A549 (cell line): ENCODE results near the gene LUZP2. TPM values are rescaled to one million over a fixed set of nuclear protein-coding genes. Genes with fewer than 3 reads are reported as not detected.

Source experiments
- ATAC-seq, 2 experiments: fragments of 200-7000 bp in 1 of 2; fragments of >200 bp in 1 of 2; cut with Nextera tagmentation in 1 of 2; cut with Tn5 transposase in 1 of 2; 3 replicates each; pipeline versions ENCODE4 v1.8.0 to v1.9.1; 2018 to 2020; ENCODE audit warnings: mild to moderate bottlenecking in 1 of 2, moderate library complexity in 1 of 2
- CTCF ChIA-PET: fragments of 300-600 bp; sonication (Branson Sonifier 250); formaldehyde crosslinking; extraction: SDS; loops from one replicate; lab custom pipeline; 2021; ENCODE audit warnings: antibody characterized with exemption, inconsistent platforms; lab: Yijun Ruan, JAX
- POLR2A ChIA-PET: fragments of 350-600 bp; formaldehyde crosslinking; extraction: SDS; loops from one replicate; lab custom pipeline; 2021; ENCODE audit warnings: antibody characterized with exemption, inconsistent platforms; lab: Yijun Ruan, JAX
- DNase-seq, 2 experiments: peaks; one replicate each; pipeline versions ENCODE4 v3.0.0 to v3.0.0-alpha.2; 2011 to 2016; ENCODE audit warnings: low read depth in 1 of 2, low spot score in 1 of 2
- FAIRE-seq: peaks from 2 replicates; lab custom pipeline; 2011; peaks lifted over from hg19 to GRCh38; lab: Jason Lieb, UNC
- H3K27ac ChIP-seq, 2 experiments: fragments of >200 bp; sonication (Bioruptor Twin); formaldehyde crosslinking; 3 replicates each; pipeline ENCODE4 v1.5.1; 2016 to 2017
- H3K4me1 ChIP-seq: fragments of >200 bp; sonication (Bioruptor Twin); formaldehyde crosslinking; 3 replicates; pipeline ENCODE4 v1.6.1; 2016
- H3K4me2 ChIP-seq: fragments of >200 bp; sonication (Bioruptor Twin); formaldehyde crosslinking; 3 replicates; pipeline ENCODE4 v1.6.1; 2016
- H3K4me3 ChIP-seq: fragments of >200 bp; sonication (Bioruptor Twin); formaldehyde crosslinking; 3 replicates; pipeline ENCODE4 v1.5.1; 2016
- H3K9me3 ChIP-seq: fragments of >200 bp; sonication (Bioruptor Twin); formaldehyde crosslinking; 3 replicates; pipeline ENCODE4 v1.6.1; 2016
- ATOH8 ChIP-seq: fragments of 250-450 bp; sonication (Bioruptor Pico); IDR thresholded peaks from 2 replicates; pipeline ENCODE4 v1.5.0; 2020; ENCODE audit warnings: low read depth, mild to moderate bottlenecking, moderate library complexity
- CBX2 ChIP-seq: fragments of 200-600 bp; sonication (generic); IDR thresholded peaks from 2 replicates; pipeline ENCODE4 v1.6.1; 2016; ENCODE audit warnings: low read depth, mild to moderate bottlenecking, borderline replicate concordance
- CBX8 ChIP-seq: fragments of 200-600 bp; sonication (generic); IDR thresholded peaks from 2 replicates; pipeline ENCODE4 v1.6.1; 2016
- EHF ChIP-seq: fragments of 250-450 bp; sonication (Bioruptor Pico); IDR thresholded peaks from 2 replicates; pipeline ENCODE4 v1.5.0; 2020; ENCODE audit warnings: mild to moderate bottlenecking
- FOSB ChIP-seq: fragments of 250-450 bp; sonication (Bioruptor Pico); IDR thresholded peaks from 2 replicates; pipeline ENCODE4 v1.5.0; 2020; ENCODE audit warnings: mild to moderate bottlenecking, moderate library complexity
- FOSL2 ChIP-seq, 2 experiments: fragments of 450-650 bp in 1 of 2; fragments of >200 bp in 1 of 2; sonication (Bioruptor Twin) in 1 of 2; formaldehyde crosslinking; IDR thresholded peaks; 2 replicates each; pipeline versions ENCODE4 v1.5.0 to v1.6.1; 2016 to 2020; ENCODE audit warnings: mild to moderate bottlenecking in 1 of 2, moderate library complexity in 1 of 2
- HOXA7 ChIP-seq: fragments of 250-450 bp; sonication (Bioruptor Pico); IDR thresholded peaks from 2 replicates; pipeline ENCODE4 v1.5.0; 2020; ENCODE audit warnings: mild to moderate bottlenecking, moderate library complexity
- HOXB5 ChIP-seq: fragments of 250-450 bp; sonication (Bioruptor Pico); IDR thresholded peaks from 2 replicates; pipeline ENCODE4 v1.5.0; 2020; ENCODE audit warnings: mild to moderate bottlenecking, moderate library complexity
- MAFK ChIP-seq: fragments of 450-650 bp; IDR thresholded peaks from 2 replicates; pipeline ENCODE4 v1.6.1; 2014; ENCODE audit not compliant: partially characterized antibody
- MYC ChIP-seq: IDR thresholded peaks from 2 replicates; pipeline ENCODE4 v1.6.1; 2012; ENCODE audit warnings: mild to moderate bottlenecking, inconsistent platforms, low read length, improper control_type of control experiment, borderline replicate concordance
- NFE2L2 ChIP-seq: fragments of 150-350 bp; conservative IDR thresholded peaks from 2 replicates; pipeline ENCODE4 v1.6.1; 2014; ENCODE audit warnings: low read length
- POLR2A ChIP-seq: IDR thresholded peaks from 2 replicates; pipeline ENCODE4 v1.6.1; 2012; ENCODE audit warnings: mild to moderate bottlenecking, low read length
- REST ChIP-seq: fragments of 200-600 bp; sonication (generic); IDR thresholded peaks from 2 replicates; pipeline ENCODE4 v1.6.1; 2016; ENCODE audit warnings: antibody characterized with exemption, mild to moderate bottlenecking, moderate library complexity
- RNF2 ChIP-seq: fragments of 200-600 bp; sonication (generic); IDR thresholded peaks from 2 replicates; pipeline ENCODE4 v1.6.1; 2016; ENCODE audit warnings: low read depth, mild to moderate bottlenecking, antibody characterized with exemption, moderate library complexity, borderline replicate concordance
- SMC3 ChIP-seq: fragments of >200 bp; sonication (Bioruptor Twin); formaldehyde crosslinking; IDR thresholded peaks from 3 replicates; pipeline ENCODE4 v1.6.1; 2018; ENCODE audit warnings: inconsistent platforms
- TFCP2L1 ChIP-seq: fragments of 250-450 bp; sonication (Bioruptor Pico); IDR thresholded peaks from 2 replicates; pipeline ENCODE4 v1.5.0; 2021; ENCODE audit warnings: mild to moderate bottlenecking
- TP53 ChIP-seq: fragments of 250-450 bp; sonication (Bioruptor Pico); IDR thresholded peaks from 2 replicates; pipeline ENCODE4 v1.5.0; 2021; ENCODE audit warnings: mild to moderate bottlenecking, moderate library complexity
- ZC3H11A ChIP-seq: fragments of 450-650 bp; IDR thresholded peaks from 2 replicates; pipeline ENCODE4 v1.6.1; 2014; ENCODE audit warnings: antibody characterized with exemption, mild to moderate bottlenecking
- ZFP36 ChIP-seq: fragments of 450-650 bp; IDR thresholded peaks from 2 replicates; pipeline ENCODE4 v1.6.1; 2014; ENCODE audit warnings: borderline replicate concordance; ENCODE audit not compliant: partially characterized antibody
- ZNF302 ChIP-seq: fragments of 250-450 bp; sonication (Bioruptor Pico); IDR thresholded peaks from 2 replicates; pipeline ENCODE4 v1.9.0; 2021; ENCODE audit warnings: inconsistent platforms, mild to moderate bottlenecking, moderate library complexity
- WGBS: methylation state at CpG from one replicate; pipeline ENCODE4 v1.1.6; 2017; ENCODE audit errors: missing lambda C conversion rate; 5-methylcytosine and 5-hydroxymethylcytosine counted together
- polyA plus RNA-seq, 4 experiments: library from polyadenylated mRNA; depleted of rRNA in 3 of 4; stranded (reverse); fragments of >200 nt; fragmentation: RNase III in 1 of 4; extraction: RNeasy Plus Mini Kit Qiagen cat#74134 plus additional on column Dnase treatment in 1 of 4; gene quantifications; 2 replicates in 3 of 4; 3 replicates in 1 of 4; pipeline ENCODE4 v1.2.3, GENCODE V29; 2011 to 2017
- TF ChIP-seq, protein P1 (sequence below): fragments of >200 bp; sonication (Bioruptor Twin); formaldehyde crosslinking; IDR thresholded peaks from 3 replicates; pipeline ENCODE4 v1.6.1; 2016
- TF ChIP-seq, protein P2 (sequence below): IDR thresholded peaks from 2 replicates; pipeline ENCODE4 v1.6.1; 2012; ENCODE audit warnings: low read depth, borderline replicate concordance

LUZP2 gene
- polyA plus RNA-seq, 2 of the 4 experiments (the other 2 are of a cell fraction) = not detected

- TF ChIP-seq REST (no peak), POLR2A (no peak), ZFP36 (no peak), ZNF302 (CRISPR knock-in tag) (no peak), FOSB (CRISPR knock-in tag) (no peak), MAFK (no peak), ZC3H11A (no peak), MYC (no peak)
- no peaks in the 10 kb centered on the region for H3K4me1 ChIP-seq
- ChIA-PET POLR2A (no interaction called here), CTCF (no interaction called here)
- ATAC-seq (no peak), DNase-seq (no peak), FAIRE-seq (no peak)
- 3% methylated on average over 3 of the region's 3 CpGs for WGBS
- H3K4me3 ChIP-seq = no peak overlapping the region
- H3K4me2 ChIP-seq = no peak overlapping the region
- H3K27ac ChIP-seq = no peak overlapping the region
- H3K9me3 ChIP-seq = no peaks in the 10 kb centered on the region
These were observed 200.8 kb downstream of the LUZP2 start for GRCh38 chr11:24697522-24698111.

DNA sequence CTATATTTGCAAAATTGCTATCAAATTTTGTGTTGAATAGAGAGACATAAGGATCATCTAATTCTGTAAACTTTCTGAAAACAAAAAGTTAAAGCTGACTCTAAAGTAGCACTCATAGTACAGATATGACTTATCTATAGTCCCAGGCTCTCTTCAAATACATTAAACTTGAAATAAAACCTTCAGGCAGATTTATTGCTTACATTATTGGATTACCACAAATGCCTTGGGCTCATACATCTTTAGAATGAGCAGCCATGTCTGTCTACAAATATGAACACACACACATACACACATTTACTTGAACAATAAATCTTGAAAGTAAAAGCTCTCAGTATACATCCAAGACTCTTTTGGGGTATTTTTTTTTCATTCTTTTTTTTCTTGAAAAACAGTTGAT, 207.9 kb downstream of the LUZP2 start:
- H3K4me2 ChIP-seq = no peak overlapping the region
- H3K27ac ChIP-seq = no peak overlapping the region
- CTCF ChIA-PET = no interaction called here
- DNase-seq (no peak), ATAC-seq (no peak), FAIRE-seq (no peak)
- no peaks in the 10 kb centered on the region for H3K4me1 ChIP-seq
- TF ChIP-seq ZNF302 (CRISPR knock-in tag) (no peak), RNF2 (no peak), HOXB5 (CRISPR knock-in tag) (no peak), MYC (no peak), HOXA7 (CRISPR knock-in tag) (no peak), TP53 (CRISPR knock-in tag) (no peak), FOSL2 (IDR thresholded peaks at IDR 0.05) (no peak), FOSL2 (CRISPR knock-in tag; IDR thresholded peaks at IDR 0.05) (no peak), CBX8 (no peak), NFE2L2 (no peak), CBX2 (no peak), SMC3 (no peak), ZFP36 (no peak), TFCP2L1 (CRISPR knock-in tag) (no peak), ATOH8 (CRISPR knock-in tag) (no peak), POLR2A (no peak), EHF (CRISPR knock-in tag) (no peak), MAFK (no peak)
- TF ChIP-seq, protein P1, sequence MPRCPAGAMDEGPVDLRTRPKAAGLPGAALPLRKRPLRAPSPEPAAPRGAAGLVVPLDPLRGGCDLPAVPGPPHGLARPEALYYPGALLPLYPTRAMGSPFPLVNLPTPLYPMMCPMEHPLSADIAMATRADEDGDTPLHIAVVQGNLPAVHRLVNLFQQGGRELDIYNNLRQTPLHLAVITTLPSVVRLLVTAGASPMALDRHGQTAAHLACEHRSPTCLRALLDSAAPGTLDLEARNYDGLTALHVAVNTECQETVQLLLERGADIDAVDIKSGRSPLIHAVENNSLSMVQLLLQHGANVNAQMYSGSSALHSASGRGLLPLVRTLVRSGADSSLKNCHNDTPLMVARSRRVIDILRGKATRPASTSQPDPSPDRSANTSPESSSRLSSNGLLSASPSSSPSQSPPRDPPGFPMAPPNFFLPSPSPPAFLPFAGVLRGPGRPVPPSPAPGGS = no peak
- TF ChIP-seq, protein P2, sequence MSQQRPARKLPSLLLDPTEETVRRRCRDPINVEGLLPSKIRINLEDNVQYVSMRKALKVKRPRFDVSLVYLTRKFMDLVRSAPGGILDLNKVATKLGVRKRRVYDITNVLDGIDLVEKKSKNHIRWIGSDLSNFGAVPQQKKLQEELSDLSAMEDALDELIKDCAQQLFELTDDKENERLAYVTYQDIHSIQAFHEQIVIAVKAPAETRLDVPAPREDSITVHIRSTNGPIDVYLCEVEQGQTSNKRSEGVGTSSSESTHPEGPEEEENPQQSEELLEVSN = no peak
- no peaks in the 10 kb centered on the region for H3K9me3 ChIP-seq
- no peak overlapping the region for H3K4me3 ChIP-seq
- POLR2A ChIA-PET = no interaction called here
